K562 (cell line): ENCODE results near the gene SIGLEC1. TPM values are rescaled to one million over a fixed set of nuclear protein-coding genes. Genes with fewer than 3 reads are reported as not detected.

Experiments
- ATAC-seq: fragments of 200-7000 bp; cut with Tn5 transposase; 3 replicates; pipeline ENCODE4 v1.9.1; 2020; ENCODE audit warnings: moderate library complexity
- BruUV-seq: library from RNA; stranded (reverse); fragments of 400-500 nt; replicated peaks from 2 replicates; lab custom pipeline; 2021; lab: Mats Ljungman, UMichigan
- CTCF ChIA-PET: fragments of 300-600 bp; formaldehyde crosslinking; extraction: SDS; loops from one replicate; lab custom pipeline; 2021; ENCODE audit warnings: low intra/inter-chr PET ratio; lab: Yijun Ruan, JAX
- POLR2A ChIA-PET: fragments of 300-600, 350-650 bp; sonication (Branson Sonifier 250); formaldehyde crosslinking; extraction: SDS; loops from one replicate; lab custom pipeline; 2021; ENCODE audit warnings: antibody characterized with exemption, inconsistent platforms; lab: Yijun Ruan, JAX
- DNase-seq, 4 experiments: peaks; one replicate each; pipeline versions ENCODE4 v3.0.0 to v3.0.0-alpha.2; 2011 to 2018; ENCODE audit warnings: low spot score in 3 of 4, mixed read lengths in 3 of 4; ENCODE audit errors: extremely low read depth in 1 of 4
- FAIRE-seq: peaks from 2 replicates; lab custom pipeline; 2011; peaks lifted over from hg19 to GRCh38; lab: Jason Lieb, UNC
- H2AFZ ChIP-seq: 2 replicates; pipeline ENCODE4 v1.6.0; 2011; ENCODE audit warnings: low read depth, low read length, control low read depth, inconsistent platforms
- H3K27ac ChIP-seq: fragments of 200-600 bp; 3 replicates; pipeline ENCODE4 v1.8.0; 2011; ENCODE audit warnings: low read depth, mild to moderate bottlenecking, control low read depth, inconsistent platforms, low read length, moderate library complexity, mixed read lengths; ENCODE audit errors: extremely low read depth
- H3K27me3 ChIP-seq, 2 experiments: fragments of 300-600 bp in 1 of 2; 2 replicates in 1 of 2; 3 replicates in 1 of 2; pipeline versions ENCODE4 v1.6.0 to v1.8.0; 2011; ENCODE audit warnings: inconsistent platforms in 2 of 2, low read length in 2 of 2, mild to moderate bottlenecking in 1 of 2, mixed read lengths in 1 of 2, moderate library complexity in 1 of 2; ENCODE audit not compliant: control insufficient read depth in 2 of 2, insufficient read depth in 2 of 2
- H3K36me3 ChIP-seq: fragments of 300-600 bp; 3 replicates; pipeline ENCODE4 v1.8.0; 2011; ENCODE audit warnings: mild to moderate bottlenecking, low read length, inconsistent platforms; ENCODE audit not compliant: control insufficient read depth, insufficient read depth
- H3K4me1 ChIP-seq, 2 experiments: fragments of 200-600 bp in 1 of 2; replicated peaks in 1 of 2; 2 replicates in 1 of 2; 3 replicates in 1 of 2; pipeline versions ENCODE4 v1.5.1 to v1.8.0; 2011; ENCODE audit warnings: inconsistent platforms in 2 of 2, low read length in 2 of 2, mild to moderate bottlenecking in 1 of 2, mixed read lengths in 1 of 2, moderate library complexity in 1 of 2; ENCODE audit not compliant: control insufficient read depth in 2 of 2, insufficient read depth in 2 of 2
- H3K4me2 ChIP-seq: 2 replicates; pipeline ENCODE4 v1.6.1; 2011; ENCODE audit warnings: low read length, control low read depth, inconsistent platforms, mixed read lengths; ENCODE audit not compliant: insufficient read depth
- H3K4me3 ChIP-seq: fragments of 200-600 bp; sonication (generic), shearing (Covaris generic); 2 replicates; pipeline ENCODE4 v1.5.1; 2016; ENCODE audit warnings: control low read depth, inconsistent platforms
- H3K79me2 ChIP-seq: fragments of 200-600 bp; 3 replicates; pipeline ENCODE4 v1.8.0; 2011; ENCODE audit warnings: low read length, inconsistent platforms; ENCODE audit not compliant: control insufficient read depth, insufficient read depth
- H3K9ac ChIP-seq, 2 experiments: 2 replicates each; pipeline versions ENCODE4 v1.6.0 to v1.6.1; 2011; ENCODE audit warnings: low read depth in 2 of 2, low read length in 2 of 2, control low read depth in 1 of 2, inconsistent platforms in 1 of 2, mild to moderate bottlenecking in 1 of 2, mixed read lengths in 1 of 2; ENCODE audit not compliant: insufficient read depth in 1 of 2
- H3K9me1 ChIP-seq: one replicate; pipeline ENCODE4 v1.6.0; 2011; ENCODE audit warnings: inconsistent platforms, mild to moderate bottlenecking, low read length, moderate library complexity; ENCODE audit not compliant: control insufficient read depth, insufficient read depth
- H3K9me3 ChIP-seq: replicated peaks from 2 replicates; pipeline ENCODE4 v1.5.1; 2011; ENCODE audit warnings: low read depth, low read length, inconsistent platforms; ENCODE audit not compliant: control insufficient read depth, insufficient read depth
- H4K20me1 ChIP-seq: replicated peaks from 2 replicates; pipeline ENCODE4 v1.6.1; 2011; ENCODE audit warnings: low read length, inconsistent platforms, mixed read lengths; ENCODE audit not compliant: control insufficient read depth, insufficient read depth
- EP300 ChIP-seq: IDR thresholded peaks from 2 replicates; pipeline ENCODE4 v1.6.1; 2012; ENCODE audit warnings: low read length, improper control_type of control experiment
- KAT2B ChIP-seq: IDR thresholded peaks from one replicate; pipeline ENCODE4 v1.6.1; 2012; ENCODE audit warnings: low read depth, mild to moderate bottlenecking, control low read depth, inconsistent platforms, low read length, moderate library complexity
- NUFIP1 ChIP-seq: fragments of 450-650 bp; IDR thresholded peaks from 2 replicates; pipeline ENCODE4 v1.6.1; 2018; ENCODE audit not compliant: partially characterized antibody
- RFX7 ChIP-seq: fragments of 250-450 bp; sonication (Bioruptor Pico); IDR thresholded peaks from 2 replicates; pipeline ENCODE4 v1.5.1; 2021; ENCODE audit warnings: mild to moderate bottlenecking
- SMARCA4 ChIP-seq: fragments of 450-650 bp; IDR thresholded peaks from 2 replicates; pipeline ENCODE4 v1.6.1; 2016
- TBL1XR1 ChIP-seq, 2 experiments: IDR thresholded peaks; 2 replicates each; pipeline ENCODE4 v1.6.1; 2012; ENCODE audit warnings: improper control_type of control experiment in 2 of 2, low read length in 2 of 2, mild to moderate bottlenecking in 1 of 2
- U2AF1 ChIP-seq: fragments of 200-400 bp; formaldehyde crosslinking; optimal IDR thresholded peaks from 2 replicates; pipeline ENCODE3; 2017; ENCODE audit warnings: mild to moderate bottlenecking, low read depth, low read length, moderate library complexity
- ZKSCAN8 ChIP-seq: fragments of 200-800 bp; sonication (Bioruptor generic); IDR thresholded peaks from 2 replicates; pipeline ENCODE4 v1.6.1; 2016; ENCODE audit warnings: missing genetic modification characterization, missing compliant biosample characterization
- ZNF212 ChIP-seq: fragments of 450-650 bp; formaldehyde crosslinking; IDR thresholded peaks from 2 replicates; pipeline ENCODE4 v1.4.0; 2020; ENCODE audit warnings: mild to moderate bottlenecking
- ZNF239 ChIP-seq: fragments of 250-450 bp; sonication (Bioruptor Pico); IDR thresholded peaks from 2 replicates; pipeline ENCODE4 v1.4.0; 2020; ENCODE audit warnings: mild to moderate bottlenecking
- ZNF277 ChIP-seq: fragments of 250-450 bp; sonication (Bioruptor Pico); IDR thresholded peaks from 2 replicates; pipeline ENCODE4 v1.8.0; 2022; ENCODE audit warnings: inconsistent platforms, mild to moderate bottlenecking, moderate library complexity, borderline replicate concordance
- ZNF518B ChIP-seq: fragments of 250-450 bp; sonication (Bioruptor Pico); IDR thresholded peaks from 2 replicates; pipeline ENCODE4 v1.5.0; 2021; ENCODE audit warnings: mild to moderate bottlenecking, moderate library complexity
- ZNF764 ChIP-seq: fragments of 250-450 bp; sonication (Bioruptor Pico); IDR thresholded peaks from 2 replicates; pipeline ENCODE4 v1.4.0; 2020; ENCODE audit warnings: low read depth, mild to moderate bottlenecking, moderate library complexity
- WGBS: fragments of 100-300 bp; shearing (Covaris generic); methylation state at CpG from one replicate; pipeline ENCODE4 v1.1.6; 2016; ENCODE audit warnings: low coverage, mixed read lengths; ENCODE audit not compliant: insufficient coverage; ENCODE audit errors: missing lambda C conversion rate; 5-methylcytosine and 5-hydroxymethylcytosine counted together
- in situ Hi-C: fragments of 300-500 bp; cut with MboI; formaldehyde crosslinking; loops from 4 replicates; pipeline ENCODE4 v1.15.0; 2018; ENCODE audit warnings: inconsistent platforms, mixed read lengths
- intact Hi-C: fragments of 100-400 bp; cut with micrococcal nuclease; formaldehyde crosslinking; loops from 2 replicates; pipeline ENCODE4 v1.14.2; 2022
- polyA plus RNA-seq, 8 experiments: library from polyadenylated mRNA; depleted of rRNA in 4 of 8; stranded (reverse) in 5 of 8; unstranded in 3 of 8; fragments of >200 nt; fragmentation: Nextera tagmentation in 2 of 8; fragmentation: Illumina TruSeq in 1 of 8; extraction: Ambion mirVana in 2 of 8; extraction: Trizol in 1 of 8; gene quantifications; 2 replicates each; pipeline versions ENCODE4 v1.2.1 to v1.2.3, GENCODE V29; 2011 to 2014; ENCODE audit warnings: inconsistent platforms in 1 of 8, missing spikeins in 1 of 8
- total RNA-seq, 7 experiments: library from RNA; depleted of rRNA in 6 of 7; stranded (reverse); fragments of >200 nt in 6 of 7; fragmentation: Illumina TruSeq in 2 of 7; extraction: Trizol in 2 of 7; gene quantifications; 2 replicates each; pipeline versions ENCODE4 v1.2.1 to v1.2.3, GENCODE V29; 2011 to 2021; ENCODE audit warnings: low replicate concordance in 1 of 7

SIGLEC1 gene
- total and polyA plus RNA-seq, 9 of the 15 experiments (the other 6 are each of a cell fraction or from before 2014, with no cell fraction given), result 0.05 to 0.07 TPM; not detected in 7

- Histone ChIP-seq H3K4me3 (no peak overlapping the region), H3K36me3 (no peaks in the 10 kb centered on the region), H3K4me1 (peaks cover 0 to 20% of the 10 kb centered on the region in 2 experiments; a peak in 3 of 5 replicates), H3K4me2 (no peak overlapping the region), H3K9me1 (no peaks in the 10 kb centered on the region), H3K9ac (no peak overlapping the region), H2AFZ (no peak overlapping the region), H3K79me2 (no peaks in the 10 kb centered on the region), H4K20me1 (no peaks in the 10 kb centered on the region), H3K27me3 (peaks cover 0 to 5% of the 10 kb centered on the region in 2 experiments; a peak in 2 of 5 replicates)
- no peak for FAIRE-seq
- intact Hi-C loops, result no loop called here
- ATAC-seq, result no peak
- POLR2A ChIA-PET, result interaction anchor here (0.6 kb wide), 1 partner anchor 31 kb away, joined by 3 read pairs; no protein-coding TSS in a partner anchor
- CTCF ChIA-PET, result no interaction called here
- TF ChIP-seq SMARCA4, result no peak
- no peak for TF ChIP-seq KAT2B
- TF ChIP-seq ZKSCAN8 (CRISPR knock-in tag), result no peak
- TF ChIP-seq NUFIP1, result no peak
- no peak for TF ChIP-seq ZNF764 (CRISPR knock-in tag)
- TF ChIP-seq U2AF1, result no peak
- TF ChIP-seq EP300, result no peak
- TF ChIP-seq, all 486 proteins: peak for 0
- in situ Hi-C loops, result no loop called here
- DNase-seq, result no peak
- BruUV-seq, result no TSS peak
- WGBS, result 13% methylated on average over 7 of the region's 7 CpGs
- Histone ChIP-seq H3K9me3 (no peaks in the 10 kb centered on the region), H3K27ac (no peak overlapping the region)
Observed at GRCh38 chr20:3686421-3686820, 26.0 kb downstream of the SIGLEC1 start.

GRCh38 chr20:3685341-3685740 is 27.1 kb downstream of the SIGLEC1 start:
- no peaks in the 10 kb centered on the region for H3K36me3 ChIP-seq
- CTCF ChIA-PET, result no interaction called here
- intact Hi-C loops (no loop called here), in situ Hi-C loops (no loop called here)
- H3K27ac ChIP-seq, result no peak overlapping the region
- H3K9me1 ChIP-seq, result no peaks in the 10 kb centered on the region
- no peak overlapping the region for H3K4me2 ChIP-seq
- H3K79me2 ChIP-seq, result no peaks in the 10 kb centered on the region
- H3K9ac ChIP-seq, result no peak overlapping the region
- no peak for ATAC-seq
- H3K9me3 ChIP-seq, result no peaks in the 10 kb centered on the region
- peaks cover 0 to 5% of the 10 kb centered on the region in 2 experiments; a peak in 2 of 5 replicates for H3K27me3 ChIP-seq
- WGBS, result 9% methylated on average over 7 of the region's 7 CpGs
- peak overlapping the region; percentile 45 for H2AFZ ChIP-seq
- no TSS peak for BruUV-seq
- peaks cover 0 to 23% of the 10 kb centered on the region in 2 experiments; a peak in 3 of 5 replicates for H3K4me1 ChIP-seq
- no peak for FAIRE-seq
- DNase-seq, result no peak
- H4K20me1 ChIP-seq, result no peaks in the 10 kb centered on the region
- no peak overlapping the region for H3K4me3 ChIP-seq
- POLR2A ChIA-PET, result interaction anchor here (0.6 to 0.8 kb wide), 2 partner anchors 19 to 25 kb away, joined by 3 to 4 read pairs; no protein-coding TSS in a partner anchor
- no peak for TF ChIP-seq ZNF277 (CRISPR knock-in tag)
- TF ChIP-seq RFX7 (CRISPR knock-in tag), result no peak
- no peak for TF ChIP-seq ZNF518B (CRISPR knock-in tag)
- no peak for TF ChIP-seq ZNF239
- TF ChIP-seq TBL1XR1 (IDR thresholded peaks at IDR 0.05; ENCODE audit: low read length in 2 of 2), result no peak
- no peak for TF ChIP-seq ZNF212 (CRISPR knock-in tag)
